HepG2 (cell line): Measurements from ENCODE around the gene GRK5. TPM values are rescaled to one million over a fixed set of nuclear protein-coding genes. Genes with fewer than 3 reads are reported as not detected.

ENCODE experiments used
- ATAC-seq: fragments of 200-7000 bp; cut with Tn5 transposase; 3 replicates; pipeline ENCODE4 v1.9.1; 2020; ENCODE audit warnings: mild to moderate bottlenecking, moderate library complexity
- BruUV-seq: library from RNA; stranded (reverse); fragments of 400-500 nt; replicated peaks from 2 replicates; lab custom pipeline; 2021; lab: Mats Ljungman, UMichigan
- CTCF ChIA-PET: fragments of 300-600 bp; formaldehyde crosslinking; extraction: SDS; loops from one replicate; lab custom pipeline; 2021; ENCODE audit warnings: low total read pairs, inconsistent platforms, low intra/inter-chr PET ratio; lab: Yijun Ruan, JAX
- POLR2A ChIA-PET: fragments of 350-600 bp; sonication (Branson Sonifier 250); formaldehyde crosslinking; loops from one replicate; lab custom pipeline; 2020; ENCODE audit warnings: antibody characterized with exemption, inconsistent platforms; lab: Yijun Ruan, JAX
- DNase-seq: peaks from one replicate; pipeline ENCODE4 v3.0.0-alpha.2; 2015; ENCODE audit warnings: low spot score
- FAIRE-seq: peaks from 3 replicates; lab custom pipeline; 2011; peaks lifted over from hg19 to GRCh38; lab: Jason Lieb, UNC
- H2AFZ ChIP-seq: one replicate; pipeline ENCODE4 v1.6.1; 2011; ENCODE audit warnings: low read length, inconsistent platforms
- H3K27ac ChIP-seq: fragments of 300-600 bp; 3 replicates; pipeline ENCODE4 v1.8.0; 2011; ENCODE audit warnings: mixed run types, mild to moderate bottlenecking, mixed read lengths, low read length, inconsistent platforms; ENCODE audit not compliant: insufficient read depth; ENCODE audit errors: extremely low read length
- H3K27me3 ChIP-seq, 2 experiments: fragments of 200-600 bp in 1 of 2; 2 replicates in 1 of 2; 3 replicates in 1 of 2; pipeline versions ENCODE4 v1.6.0 to v1.8.0; 2011; ENCODE audit warnings: low read length in 2 of 2, mild to moderate bottlenecking in 2 of 2, moderate library complexity in 2 of 2, inconsistent platforms in 1 of 2; ENCODE audit not compliant: insufficient read depth in 2 of 2, control insufficient read depth in 1 of 2
- H3K36me3 ChIP-seq, 2 experiments: fragments of 200-600 bp in 1 of 2; replicated peaks in 1 of 2; 2 replicates in 1 of 2; 3 replicates in 1 of 2; pipeline versions ENCODE4 v1.5.1 to v1.8.0; 2011; ENCODE audit warnings: low read length in 2 of 2, inconsistent platforms in 1 of 2; ENCODE audit not compliant: insufficient read depth in 2 of 2, control insufficient read depth in 1 of 2
- H3K4me1 ChIP-seq: 2 replicates; pipeline ENCODE4 v1.5.1; 2012; ENCODE audit warnings: low read length, inconsistent platforms; ENCODE audit not compliant: insufficient read depth
- H3K4me2 ChIP-seq: 2 replicates; pipeline ENCODE4 v1.6.0; 2011; ENCODE audit warnings: low read depth, low read length, inconsistent platforms
- H3K4me3 ChIP-seq, 3 experiments: fragments of 200-600 bp in 1 of 3; sonication (generic), shearing (Covaris generic) in 1 of 3; replicated peaks in 1 of 3; 2 replicates each; pipeline ENCODE4 v1.5.1; 2011 to 2016; ENCODE audit warnings: low read length in 3 of 3, inconsistent platforms in 2 of 3, low read depth in 2 of 3, mild to moderate bottlenecking in 2 of 3, control low read depth in 1 of 3, mixed read lengths in 1 of 3; ENCODE audit not compliant: insufficient read depth in 1 of 3
- H3K79me2 ChIP-seq: one replicate; pipeline ENCODE4 v1.6.1; 2011; ENCODE audit warnings: low read length, inconsistent platforms; ENCODE audit not compliant: insufficient read depth
- H3K9ac ChIP-seq: 2 replicates; pipeline ENCODE4 v1.6.0; 2011; ENCODE audit warnings: mild to moderate bottlenecking, low read depth, low read length, inconsistent platforms; ENCODE audit not compliant: insufficient read depth
- H3K9me3 ChIP-seq: 2 replicates; pipeline ENCODE4 v1.5.1; 2012; ENCODE audit warnings: mild to moderate bottlenecking, low read length
- H4K20me1 ChIP-seq: 2 replicates; pipeline ENCODE4 v1.6.0; 2011; ENCODE audit warnings: inconsistent platforms, mild to moderate bottlenecking, low read length, moderate library complexity; ENCODE audit not compliant: insufficient read depth
- ATF2 ChIP-seq: sonication (generic); formaldehyde crosslinking; IDR thresholded peaks from 2 replicates; pipeline ENCODE4 v1.4.0; 2020; ENCODE audit warnings: missing genetic modification reagents
- BCL3 ChIP-seq: sonication (generic); formaldehyde crosslinking; IDR thresholded peaks from 2 replicates; pipeline ENCODE4 v1.5.1; 2020; ENCODE audit warnings: mild to moderate bottlenecking, missing genetic modification reagents, moderate library complexity
- FOXC1 ChIP-seq: sonication (generic); formaldehyde crosslinking; IDR thresholded peaks from 2 replicates; pipeline ENCODE4 v1.8.0; 2022; ENCODE audit warnings: mild to moderate bottlenecking, missing genetic modification reagents, borderline replicate concordance
- FOXP1 ChIP-seq, 2 experiments: fragments of 450-650 bp in 1 of 2; IDR thresholded peaks; 2 replicates each; pipeline ENCODE4 v1.6.1; 2017 to 2018; ENCODE audit warnings: antibody characterized with exemption in 1 of 2
- GZF1 ChIP-seq: sonication (generic); formaldehyde crosslinking; IDR thresholded peaks from 2 replicates; pipeline ENCODE4 v1.5.1; 2020; ENCODE audit warnings: mild to moderate bottlenecking, missing genetic modification reagents
- HIVEP1 ChIP-seq: sonication (generic); formaldehyde crosslinking; IDR thresholded peaks from 2 replicates; pipeline ENCODE4 v1.4.0; 2020; ENCODE audit warnings: mild to moderate bottlenecking, missing genetic modification reagents
- RERE ChIP-seq: IDR thresholded peaks from 2 replicates; pipeline ENCODE4 v1.6.1; 2016; ENCODE audit warnings: low read depth, missing genetic modification reagents, missing compliant biosample characterization
- SMARCC2 ChIP-seq: fragments of 450-650 bp; IDR thresholded peaks from 2 replicates; pipeline ENCODE4 v1.6.1; 2017; ENCODE audit warnings: antibody characterized with exemption, mild to moderate bottlenecking
- ZBTB21 ChIP-seq: sonication (generic); formaldehyde crosslinking; IDR thresholded peaks from 2 replicates; pipeline ENCODE4 v1.4.0; 2020; ENCODE audit warnings: missing genetic modification reagents
- ZNF20 ChIP-seq: sonication (generic); formaldehyde crosslinking; IDR thresholded peaks from 2 replicates; pipeline ENCODE4 v1.4.0; 2020; ENCODE audit warnings: mild to moderate bottlenecking, moderate library complexity, missing genetic modification reagents
- ZNF30 ChIP-seq: sonication (generic); formaldehyde crosslinking; IDR thresholded peaks from 2 replicates; pipeline ENCODE4 v1.5.0; 2020; ENCODE audit warnings: mild to moderate bottlenecking, missing genetic modification reagents
- ZNF382 ChIP-seq: sonication (generic); formaldehyde crosslinking; IDR thresholded peaks from 2 replicates; pipeline ENCODE4 v1.5.0; 2020; ENCODE audit warnings: missing genetic modification reagents, mild to moderate bottlenecking, borderline replicate concordance
- ZNF616 ChIP-seq: sonication (generic); formaldehyde crosslinking; IDR thresholded peaks from 2 replicates; pipeline ENCODE4 v1.5.0; 2020; ENCODE audit warnings: low read depth, mild to moderate bottlenecking, missing genetic modification reagents
- ZNF83 ChIP-seq: sonication (generic); formaldehyde crosslinking; IDR thresholded peaks from 2 replicates; pipeline ENCODE4 v1.4.0; 2020; ENCODE audit warnings: missing genetic modification reagents, mild to moderate bottlenecking, borderline replicate concordance
- WGBS: methylation state at CpG from one replicate; pipeline ENCODE4 v1.1.6; 2017; ENCODE audit warnings: low lambda C conversion rate; 5-methylcytosine and 5-hydroxymethylcytosine counted together
- in situ Hi-C: cut with HindIII; loops from 2 replicates; pipeline ENCODE4 v1.10.0; 2017; ENCODE audit warnings: low pct_unique_long_range_greater_than_20kb; ENCODE audit not compliant: extremely low pct_ligation_motif_present
- intact Hi-C: fragments of 100-400 bp; cut with micrococcal nuclease; formaldehyde crosslinking; loops from one replicate; pipeline ENCODE4 v1.10.0; 2022; ENCODE audit not compliant: unreplicated experiment
- polyA plus RNA-seq, 8 experiments: library from polyadenylated mRNA; depleted of rRNA in 3 of 8; stranded (reverse) in 7 of 8; unstranded in 1 of 8; fragments of >200 nt; fragmentation: Illumina TruSeq in 4 of 8; extraction: Trizol in 4 of 8; gene quantifications; 2 replicates each; pipeline versions ENCODE4 v1.2.1 to v1.2.3, GENCODE V29; 2011 to 2016; ENCODE audit warnings: low read depth in 4 of 8, missing spikeins in 1 of 8, mixed read lengths in 1 of 8; ENCODE audit not compliant: insufficient read depth in 1 of 8
- total RNA-seq, 5 experiments: library from RNA; depleted of rRNA; stranded (reverse); fragments of >200 nt; fragmentation: Illumina TruSeq; extraction: Trizol; gene quantifications; 2 replicates each; pipeline ENCODE4 v1.2.3, GENCODE V29; 2016; ENCODE audit warnings: low read depth in 1 of 5

The GRK5 gene
- total and polyA plus RNA-seq, 2 of the 13 experiments (the other 11 are each of a cell fraction or from before 2014, with no cell fraction given) = 10.4 to 12.6 TPM

GRCh38 chr10:119248681-119249080 lies 41.3 kb downstream of the GRK5 start:
- Histone ChIP-seq H3K27me3 (no peaks in the 10 kb centered on the region), H2AFZ (no peak overlapping the region), H3K27ac (no peak overlapping the region), H3K4me1 (peaks cover 66% of the 10 kb centered on the region), H3K4me3 (no peak overlapping the region), H3K4me2 (no peak overlapping the region), H3K36me3 (no peaks in the 10 kb centered on the region), H3K9me3 (no peaks in the 10 kb centered on the region), H4K20me1 (no peaks in the 10 kb centered on the region), H3K79me2 (peaks cover 10% of the 10 kb centered on the region), H3K9ac (no peak overlapping the region)
- TF ChIP-seq ZBTB21 (CRISPR knock-in tag) (no peak), ZNF616 (CRISPR knock-in tag) (no peak), ZNF30 (CRISPR knock-in tag) (no peak), ZNF83 (CRISPR knock-in tag) (no peak), FOXC1 (no peak), FOXP1 (IDR thresholded peaks at IDR 0.05) (no peak), FOXP1 (CRISPR knock-in tag; IDR thresholded peaks at IDR 0.05) (no peak), RERE (CRISPR knock-in tag) (no peak), ZNF382 (CRISPR knock-in tag) (no peak), SMARCC2 (no peak), HIVEP1 (CRISPR knock-in tag) (no peak), ZNF20 (CRISPR knock-in tag) (no peak), ATF2 (CRISPR knock-in tag) (no peak), GZF1 (no peak), BCL3 (CRISPR knock-in tag) (no peak)
- in situ Hi-C loops = no loop called here
- ChIA-PET POLR2A (no interaction called here), CTCF (no interaction called here)
- ATAC-seq = no peak
- BruUV-seq = no TSS peak
- intact Hi-C loops = no loop called here
- WGBS = 95% methylated on average over 4 of the region's 4 CpGs
- no peak for FAIRE-seq
- DNase-seq = no peak
